Hepatocyte (in vitro differentiated cells): ENCODE data around the gene ATP6AP1. TPM values are rescaled to one million over a fixed set of nuclear protein-coding genes. Genes with fewer than 3 reads are reported as not detected.

Source experiments
- DNase-seq: peaks from one replicate; pipeline ENCODE4 v3.0.0-alpha.2; 2016; ENCODE audit warnings: low spot score
- H2AFZ ChIP-seq: fragments of 200-600 bp; sonication (generic); 2 replicates; pipeline ENCODE4 v1.6.0; 2016; ENCODE audit warnings: antibody characterized with exemption, mild to moderate bottlenecking
- H3K27ac ChIP-seq: fragments of 200-600 bp; sonication (generic); 2 replicates; pipeline ENCODE4 v1.5.1; 2016; ENCODE audit warnings: mild to moderate bottlenecking
- H3K27me3 ChIP-seq: fragments of 200-600 bp; sonication (generic); 2 replicates; pipeline ENCODE4 v1.6.1; 2016
- H3K36me3 ChIP-seq: fragments of 200-600 bp; sonication (generic); replicated peaks from 2 replicates; pipeline ENCODE4 v1.5.1; 2016; ENCODE audit warnings: low read depth; ENCODE audit not compliant: insufficient read depth
- H3K4me1 ChIP-seq: fragments of 200-600 bp; sonication (generic); 2 replicates; pipeline ENCODE4 v1.5.1; 2016; ENCODE audit warnings: mild to moderate bottlenecking, moderate library complexity; ENCODE audit not compliant: insufficient read depth
- H3K4me2 ChIP-seq: fragments of 200-600 bp; sonication (generic); 2 replicates; pipeline ENCODE4 v1.6.0; 2016
- H3K4me3 ChIP-seq: fragments of 200-600 bp; sonication (generic); 2 replicates; pipeline ENCODE4 v1.5.1; 2016; ENCODE audit warnings: mild to moderate bottlenecking
- H3K79me2 ChIP-seq: fragments of 200-600 bp; sonication (generic); 2 replicates; pipeline ENCODE4 v1.6.0; 2017; ENCODE audit warnings: mild to moderate bottlenecking
- H3K9me2 ChIP-seq: fragments of 200-600 bp; sonication (generic); replicated peaks from 2 replicates; pipeline ENCODE4 v1.6.0; 2017; ENCODE audit warnings: mild to moderate bottlenecking; ENCODE audit not compliant: insufficient read depth
- H3K9me3 ChIP-seq: fragments of 200-600 bp; sonication (generic); 2 replicates; pipeline ENCODE4 v1.5.1; 2016; ENCODE audit warnings: low read depth, mild to moderate bottlenecking
- H4K20me1 ChIP-seq: fragments of 200-600 bp; sonication (generic); 2 replicates; pipeline ENCODE4 v1.6.0; 2016; ENCODE audit warnings: mild to moderate bottlenecking; ENCODE audit not compliant: insufficient read depth, poor library complexity, severe bottlenecking
- EZH2 ChIP-seq: fragments of 200-600 bp; sonication (generic); IDR thresholded peaks from 2 replicates; pipeline ENCODE4 v1.6.1; 2016; ENCODE audit warnings: antibody characterized with exemption, mild to moderate bottlenecking, borderline replicate concordance
- EZH2phosphoT487 ChIP-seq: fragments of 200-600 bp; sonication (generic); IDR thresholded peaks from one replicate; pipeline ENCODE4 v1.6.1; 2018; ENCODE audit warnings: antibody characterized with exemption, mild to moderate bottlenecking, low read depth, moderate library complexity; ENCODE audit not compliant: unreplicated experiment, severe bottlenecking
- WGBS: methylation state at CpG from one replicate; pipeline ENCODE4 v1.1.6; 2016; ENCODE audit warnings: low lambda C conversion rate; ENCODE audit errors: missing lambda C conversion rate; 5-methylcytosine and 5-hydroxymethylcytosine counted together
- polyA plus RNA-seq: library from polyadenylated mRNA; unstranded; fragments of >200 nt; fragmentation: Nextera tagmentation; extraction: Ambion mirVana; gene quantifications from 2 replicates; pipeline ENCODE4 v1.2.1, GENCODE V29; 2016
- total RNA-seq: library from RNA; depleted of rRNA; stranded (reverse); fragments of >200 nt; gene quantifications from 2 replicates; pipeline ENCODE4 v1.2.3, GENCODE V29; 2014
- TF ChIP-seq, protein P1 (sequence below): fragments of 200-600 bp; sonication (generic); IDR thresholded peaks from 2 replicates; pipeline ENCODE4 v1.5.1; 2016; ENCODE audit warnings: antibody characterized with exemption, mild to moderate bottlenecking; ENCODE audit not compliant: poor library complexity

The ATP6AP1 gene
- total and polyA plus RNA-seq, 2 experiments from 2014 or later: 131 to 268 TPM

DNA sequence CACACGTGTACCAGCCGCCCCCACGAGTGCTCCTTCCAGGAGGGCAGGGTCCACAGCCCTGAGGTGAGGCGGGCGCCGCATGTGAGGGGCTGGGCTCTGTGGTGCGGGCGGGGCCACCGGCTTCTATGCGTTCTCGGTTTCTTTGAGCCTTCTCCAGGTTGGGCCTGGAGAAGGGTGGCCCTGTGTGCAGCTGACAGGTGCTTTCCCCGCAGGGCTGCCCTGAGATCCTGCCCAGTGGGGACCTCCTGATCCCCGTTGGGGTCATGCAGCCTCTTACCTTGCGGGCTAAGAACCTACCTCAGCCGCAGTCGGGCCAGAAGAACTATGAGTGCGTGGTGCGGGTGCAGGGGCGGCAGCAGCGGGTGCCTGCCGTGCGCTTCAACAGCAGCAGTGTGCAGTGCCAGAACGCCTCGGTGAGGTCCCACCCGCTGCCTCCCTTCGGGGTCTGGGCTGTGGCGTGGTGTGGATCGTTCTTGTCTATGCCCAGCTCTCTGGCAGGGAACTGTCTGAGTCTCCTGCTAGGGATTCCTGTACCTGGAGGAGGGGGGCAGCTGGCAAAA, 36.4 kb downstream of the ATP6AP1 start:
- Histone ChIP-seq H4K20me1 (no peaks in the 10 kb centered on the region), H2AFZ (no peak overlapping the region), H3K9me3 (no peaks in the 10 kb centered on the region), H3K79me2 (peaks cover 6% of the 10 kb centered on the region), H3K4me3 (no peak overlapping the region), H3K27me3 (no peaks in the 10 kb centered on the region), H3K36me3 (no peaks in the 10 kb centered on the region), H3K4me2 (no peak overlapping the region), H3K9me2 (no peaks in the 10 kb centered on the region), H3K27ac (no peak overlapping the region), H3K4me1 (no peaks in the 10 kb centered on the region)
- no peak for DNase-seq
- TF ChIP-seq EZH2: no peak
- no peak for TF ChIP-seq EZH2phosphoT487
- TF ChIP-seq, protein P1, sequence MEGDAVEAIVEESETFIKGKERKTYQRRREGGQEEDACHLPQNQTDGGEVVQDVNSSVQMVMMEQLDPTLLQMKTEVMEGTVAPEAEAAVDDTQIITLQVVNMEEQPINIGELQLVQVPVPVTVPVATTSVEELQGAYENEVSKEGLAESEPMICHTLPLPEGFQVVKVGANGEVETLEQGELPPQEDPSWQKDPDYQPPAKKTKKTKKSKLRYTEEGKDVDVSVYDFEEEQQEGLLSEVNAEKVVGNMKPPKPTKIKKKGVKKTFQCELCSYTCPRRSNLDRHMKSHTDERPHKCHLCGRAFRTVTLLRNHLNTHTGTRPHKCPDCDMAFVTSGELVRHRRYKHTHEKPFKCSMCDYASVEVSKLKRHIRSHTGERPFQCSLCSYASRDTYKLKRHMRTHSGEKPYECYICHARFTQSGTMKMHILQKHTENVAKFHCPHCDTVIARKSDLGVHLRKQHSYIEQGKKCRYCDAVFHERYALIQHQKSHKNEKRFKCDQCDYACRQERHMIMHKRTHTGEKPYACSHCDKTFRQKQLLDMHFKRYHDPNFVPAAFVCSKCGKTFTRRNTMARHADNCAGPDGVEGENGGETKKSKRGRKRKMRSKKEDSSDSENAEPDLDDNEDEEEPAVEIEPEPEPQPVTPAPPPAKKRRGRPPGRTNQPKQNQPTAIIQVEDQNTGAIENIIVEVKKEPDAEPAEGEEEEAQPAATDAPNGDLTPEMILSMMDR: no peak
- WGBS: 95% methylated on average over 28 of the region's 28 CpGs

DNA sequence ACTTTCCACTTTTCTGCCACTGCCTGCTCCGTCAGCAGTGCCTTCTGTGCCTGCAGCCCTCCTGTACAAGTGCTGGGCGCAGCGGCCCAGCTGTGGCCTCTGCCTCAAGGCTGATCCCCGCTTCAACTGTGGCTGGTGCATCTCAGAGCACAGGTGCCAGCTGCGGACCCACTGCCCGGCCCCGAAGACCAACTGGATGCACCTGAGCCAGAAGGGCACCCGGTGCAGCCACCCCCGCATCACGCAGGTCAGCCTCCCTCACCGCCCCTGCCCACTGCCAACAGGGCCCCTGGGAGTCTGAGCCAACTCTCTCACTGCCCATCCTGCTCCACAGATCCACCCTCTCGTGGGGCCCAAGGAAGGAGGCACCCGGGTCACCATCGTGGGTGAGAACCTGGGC, 37.1 kb downstream of the ATP6AP1 start:
- Histone ChIP-seq H3K27ac (no peak overlapping the region), H3K27me3 (no peaks in the 10 kb centered on the region), H3K36me3 (no peaks in the 10 kb centered on the region), H3K4me1 (no peaks in the 10 kb centered on the region), H2AFZ (no peak overlapping the region), H3K9me2 (no peaks in the 10 kb centered on the region), H4K20me1 (no peaks in the 10 kb centered on the region), H3K4me3 (no peak overlapping the region), H3K4me2 (no peak overlapping the region), H3K9me3 (no peaks in the 10 kb centered on the region), H3K79me2 (no peaks in the 10 kb centered on the region)
- TF ChIP-seq EZH2 (no peak), EZH2phosphoT487 (no peak)
- TF ChIP-seq, protein P1: no peak
- no peak for DNase-seq
- 96% methylated on average over 14 of the region's 14 CpGs for WGBS

DNA sequence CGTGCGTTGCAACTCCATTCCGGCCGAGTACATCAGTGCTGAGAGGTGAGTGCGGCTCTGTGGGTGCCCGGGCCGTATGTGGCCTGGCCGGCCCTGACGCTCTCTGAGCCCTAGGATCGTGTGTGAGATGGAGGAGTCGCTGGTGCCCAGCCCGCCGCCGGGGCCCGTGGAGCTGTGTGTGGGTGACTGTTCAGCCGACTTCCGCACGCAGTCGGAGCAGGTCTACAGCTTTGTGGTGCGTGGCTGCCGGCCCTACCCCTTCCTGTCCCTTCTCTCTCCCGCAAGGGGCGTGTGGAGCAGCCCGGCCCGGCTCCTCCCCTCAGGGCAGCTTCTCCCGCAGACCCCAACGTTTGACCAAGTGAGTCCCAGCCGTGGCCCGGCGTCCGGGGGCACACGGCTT, 37.6 kb downstream of the ATP6AP1 start:
- H2AFZ ChIP-seq: no peak overlapping the region
- H3K4me1 ChIP-seq: no peaks in the 10 kb centered on the region
- no peaks in the 10 kb centered on the region for H3K9me2 ChIP-seq
- TF ChIP-seq EZH2phosphoT487 (no peak), EZH2 (no peak)
- TF ChIP-seq, protein P1: no peak
- H3K79me2 ChIP-seq: no peaks in the 10 kb centered on the region
- no peak overlapping the region for H3K4me3 ChIP-seq
- no peaks in the 10 kb centered on the region for H3K27me3 ChIP-seq
- WGBS: 92% methylated on average over 27 of the region's 32 CpGs
- no peak for DNase-seq
- H3K4me2 ChIP-seq: no peak overlapping the region
- H3K27ac ChIP-seq: no peak overlapping the region
- H4K20me1 ChIP-seq: no peaks in the 10 kb centered on the region
- H3K9me3 ChIP-seq: no peaks in the 10 kb centered on the region
- no peaks in the 10 kb centered on the region for H3K36me3 ChIP-seq

DNA sequence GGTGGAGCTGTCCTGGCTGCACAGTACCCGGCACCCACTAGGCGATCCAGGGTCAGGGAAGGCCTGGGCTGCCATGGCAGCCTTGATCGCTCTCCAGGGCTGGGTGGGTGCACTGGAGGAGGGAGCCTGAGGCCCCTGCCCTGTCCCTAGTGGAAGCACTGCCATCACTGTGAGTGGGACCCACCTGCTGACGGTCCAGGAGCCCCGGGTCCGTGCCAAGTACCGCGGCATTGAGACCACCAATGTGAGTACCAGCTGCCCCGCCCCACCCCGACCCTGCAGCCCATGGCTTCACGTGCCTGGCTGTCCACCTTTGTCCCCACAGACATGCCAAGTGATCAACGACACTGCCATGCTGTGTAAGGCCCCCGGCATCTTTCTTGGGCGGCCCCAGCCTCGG, 38.4 kb downstream of the ATP6AP1 start:
- Histone ChIP-seq H3K4me2 (no peak overlapping the region), H3K4me3 (no peak overlapping the region), H3K27ac (no peak overlapping the region), H3K9me2 (no peaks in the 10 kb centered on the region), H4K20me1 (no peaks in the 10 kb centered on the region), H3K36me3 (no peaks in the 10 kb centered on the region), H3K79me2 (no peaks in the 10 kb centered on the region), H3K4me1 (no peaks in the 10 kb centered on the region), H3K27me3 (no peaks in the 10 kb centered on the region), H2AFZ (no peak overlapping the region), H3K9me3 (no peaks in the 10 kb centered on the region)
- TF ChIP-seq EZH2 (no peak), EZH2phosphoT487 (no peak)
- TF ChIP-seq, protein P1: no peak
- WGBS: 95% methylated on average over 15 of the region's 15 CpGs
- DNase-seq: no peak
